ENCODE measurements around the gene PDE8A.

GRCh38 chr15:85086855-85087254 lies 105.2 kb downstream of the PDE8A start:
- TF ChIP-seq POLR2A (IDR thresholded peaks at IDR 0.05; ENCODE audit: low read depth, low read length) (no peak), CTCF (IDR thresholded peaks at IDR 0.05 in 2 of 3, conservative IDR thresholded peaks at IDR 0.05 in 1 of 3; ENCODE audit: control insufficient read depth in 2 of 3, extremely low read depth in 1 of 3, insufficient read depth in 1 of 3, low read depth in 3 of 3, low read length in 3 of 3) (no peak)
